Activated naive CD8-positive, alpha-beta T cell treated with anti-CD3 and anti-CD28 coated beads for 36 hours (primary cell): ENCODE results near the gene MIS18A. TPM values are rescaled to one million over a fixed set of nuclear protein-coding genes. Genes with fewer than 3 reads are reported as not detected.
A peak's percentile ranks its signal among the peaks of the same experiment; 100 is the strongest.
"Not testable (repeated sequence)": the region's sequence is repeated elsewhere in the genome, so short reads cannot be mapped to it uniquely, and the experiment has no call there.

Source experiments
- DNase-seq: peaks from one replicate; pipeline ENCODE4 v3.0.0; 2021
- H3K27ac Mint-ChIP-seq: one replicate; pipeline ENCODE4 v1.8.0; 2022; ENCODE audit warnings: mild to moderate bottlenecking, moderate library complexity, mixed read lengths
- H3K27me3 Mint-ChIP-seq: one replicate; pipeline ENCODE4 v1.8.0; 2022; ENCODE audit warnings: mild to moderate bottlenecking, mixed read lengths
- H3K36me3 Mint-ChIP-seq: one replicate; pipeline ENCODE4 v1.8.0; 2021; ENCODE audit warnings: mild to moderate bottlenecking, mixed read lengths
- H3K4me1 Mint-ChIP-seq: one replicate; pipeline ENCODE4 v1.8.0; 2021; ENCODE audit warnings: mixed read lengths
- H3K4me3 Mint-ChIP-seq: one replicate; pipeline ENCODE4 v1.8.0; 2022; ENCODE audit warnings: mild to moderate bottlenecking, moderate library complexity, mixed read lengths
- H3K9me3 Mint-ChIP-seq: one replicate; pipeline ENCODE4 v1.8.0; 2022; ENCODE audit warnings: mixed read lengths
- total RNA-seq, 2 experiments: library from RNA; stranded (reverse); gene quantifications; one replicate each; pipeline ENCODE4 v1.2.3, GENCODE V29; 2021

The MIS18A gene
- total RNA-seq, 2 experiments from 2014 or later: 36.3 to 38.5 TPM

- no peak for DNase-seq
- Mint-ChIP-seq H3K9me3 (no peaks in the 10 kb centered on the region), H3K27me3 (no peaks in the 10 kb centered on the region), H3K27ac (no peak overlapping the region), H3K4me3 (no peak overlapping the region), H3K36me3 (peaks cover 13% of the 10 kb centered on the region), H3K4me1 (peaks cover 7% of the 10 kb centered on the region)
These were observed 4.1 kb upstream of the MIS18A start for GRCh38 chr21:32282992-32283391.

- Mint-ChIP-seq H3K9me3 (no peaks in the 10 kb centered on the region), H3K27me3 (no peaks in the 10 kb centered on the region), H3K4me1 (peaks cover 11% of the 10 kb centered on the region), H3K36me3 (peaks cover 11% of the 10 kb centered on the region), H3K27ac (no peak overlapping the region), H3K4me3 (no peak overlapping the region)
- DNase-seq: no peak
These were observed 2.7 kb upstream of the MIS18A start for GRCh38 chr21:32281531-32281930.

GRCh38 chr21:32279377-32279680 is 480 bp upstream of the MIS18A start:
- peaks cover 11% of the 10 kb centered on the region for H3K4me1 Mint-ChIP-seq
- no peaks in the 10 kb centered on the region for H3K27me3 Mint-ChIP-seq
- no peaks in the 10 kb centered on the region for H3K9me3 Mint-ChIP-seq
- peak overlapping the region; percentile 92 for H3K27ac Mint-ChIP-seq
- H3K4me3 Mint-ChIP-seq: peak overlapping the region; percentile 99
- peaks cover 12% of the 10 kb centered on the region for H3K36me3 Mint-ChIP-seq
- DNase-seq: no peak

- Mint-ChIP-seq H3K36me3 (peaks cover 14% of the 10 kb centered on the region), H3K9me3 (no peaks in the 10 kb centered on the region), H3K27ac (peak overlapping the region; percentile 92), H3K4me1 (peaks cover 11% of the 10 kb centered on the region), H3K27me3 (no peaks in the 10 kb centered on the region), H3K4me3 (peak overlapping the region; percentile 99)
- no peak for DNase-seq
These were observed 746 bp downstream of the MIS18A start for GRCh38 chr21:32278103-32278502.

- H3K36me3 Mint-ChIP-seq: peaks cover 6% of the 10 kb centered on the region
- DNase-seq: no peak
- H3K4me1 Mint-ChIP-seq: peaks cover 13% of the 10 kb centered on the region
- no peak overlapping the region for H3K27ac Mint-ChIP-seq
- H3K9me3 Mint-ChIP-seq: no peaks in the 10 kb centered on the region
- no peak overlapping the region for H3K4me3 Mint-ChIP-seq
- H3K27me3 Mint-ChIP-seq: no peaks in the 10 kb centered on the region
These were observed 2.2 kb downstream of the MIS18A start for GRCh38 chr21:32276671-32277070.

- H3K4me3 Mint-ChIP-seq: no peak overlapping the region
- H3K9me3 Mint-ChIP-seq: no peaks in the 10 kb centered on the region
- peaks cover 13% of the 10 kb centered on the region for H3K36me3 Mint-ChIP-seq
- DNase-seq: no peak
- H3K27ac Mint-ChIP-seq: no peak overlapping the region
- peaks cover 2% of the 10 kb centered on the region for H3K4me1 Mint-ChIP-seq
- H3K27me3 Mint-ChIP-seq: no peaks in the 10 kb centered on the region
These were observed 8.1 kb downstream of the MIS18A start for GRCh38 chr21:32270748-32271147.

GRCh38 chr21:32265321-32265720 is 13.5 kb downstream of the MIS18A start:
- H3K4me1 Mint-ChIP-seq, H3K27me3 Mint-ChIP-seq, DNase-seq, H3K4me3 Mint-ChIP-seq, H3K9me3 Mint-ChIP-seq, H3K27ac Mint-ChIP-seq: not testable (repeated sequence)
- peaks cover 10% of the 10 kb centered on the region for H3K36me3 Mint-ChIP-seq

- no peaks in the 10 kb centered on the region for H3K27me3 Mint-ChIP-seq
- H3K9me3 Mint-ChIP-seq: no peaks in the 10 kb centered on the region
- DNase-seq: no peak
- no peaks in the 10 kb centered on the region for H3K4me1 Mint-ChIP-seq
- H3K4me3 Mint-ChIP-seq: no peak overlapping the region
- no peak overlapping the region for H3K27ac Mint-ChIP-seq
- peaks cover 7% of the 10 kb centered on the region for H3K36me3 Mint-ChIP-seq
These were observed 16.9 kb downstream of the MIS18A start for GRCh38 chr21:32261929-32262328.

- H3K27ac Mint-ChIP-seq: no peak overlapping the region
- no peaks in the 10 kb centered on the region for H3K4me1 Mint-ChIP-seq
- no peak overlapping the region for H3K4me3 Mint-ChIP-seq
- no peak for DNase-seq
- no peaks in the 10 kb centered on the region for H3K36me3 Mint-ChIP-seq
- H3K9me3 Mint-ChIP-seq: no peaks in the 10 kb centered on the region
- H3K27me3 Mint-ChIP-seq: peaks cover 4% of the 10 kb centered on the region
These were observed 18.7 kb downstream of the MIS18A start for GRCh38 chr21:32260130-32260529.

- DNase-seq, H3K4me3 Mint-ChIP-seq, H3K27ac Mint-ChIP-seq, H3K27me3 Mint-ChIP-seq, H3K4me1 Mint-ChIP-seq, H3K9me3 Mint-ChIP-seq, H3K36me3 Mint-ChIP-seq: not testable (repeated sequence)
These were observed 20.1 kb downstream of the MIS18A start for GRCh38 chr21:32258786-32259048.

- DNase-seq: peak; percentile 31
- Mint-ChIP-seq H3K27ac (no peak overlapping the region), H3K4me3 (no peak overlapping the region), H3K36me3 (no peaks in the 10 kb centered on the region), H3K4me1 (no peaks in the 10 kb centered on the region), H3K27me3 (peaks cover 7% of the 10 kb centered on the region), H3K9me3 (no peaks in the 10 kb centered on the region)
These were observed 20.7 kb downstream of the MIS18A start for GRCh38 chr21:32257962-32258785.

- no peak for DNase-seq
- Mint-ChIP-seq H3K27ac (no peak overlapping the region), H3K27me3 (peaks cover 8% of the 10 kb centered on the region), H3K36me3 (no peaks in the 10 kb centered on the region), H3K4me3 (no peak overlapping the region), H3K9me3 (no peaks in the 10 kb centered on the region), H3K4me1 (no peaks in the 10 kb centered on the region)
These were observed 21.8 kb downstream of the MIS18A start for GRCh38 chr21:32256873-32257620.

GRCh38 chr21:32256251-32256650 is 22.6 kb downstream of the MIS18A start:
- Mint-ChIP-seq H3K4me3 (no peak overlapping the region), H3K36me3 (no peaks in the 10 kb centered on the region), H3K27ac (no peak overlapping the region), H3K4me1 (no peaks in the 10 kb centered on the region), H3K27me3 (peaks cover 16% of the 10 kb centered on the region), H3K9me3 (peaks cover 2% of the 10 kb centered on the region)
- no peak for DNase-seq

- Mint-ChIP-seq H3K4me3 (no peak overlapping the region), H3K27ac (no peak overlapping the region), H3K27me3 (peaks cover 31% of the 10 kb centered on the region), H3K4me1 (no peaks in the 10 kb centered on the region), H3K9me3 (peaks cover 11% of the 10 kb centered on the region), H3K36me3 (no peaks in the 10 kb centered on the region)
- no peak for DNase-seq
These were observed 25.6 kb downstream of the MIS18A start for GRCh38 chr21:32253215-32253641.

GRCh38 chr21:32252136-32252535 is 26.7 kb downstream of the MIS18A start:
- Mint-ChIP-seq H3K36me3 (no peaks in the 10 kb centered on the region), H3K27me3 (peaks cover 31% of the 10 kb centered on the region), H3K4me1 (no peaks in the 10 kb centered on the region), H3K27ac (no peak overlapping the region), H3K9me3 (peaks cover 11% of the 10 kb centered on the region), H3K4me3 (no peak overlapping the region)
- DNase-seq: no peak
